ENCODE results near the gene ADD1. TPM values are rescaled to one million over a fixed set of nuclear protein-coding genes. Genes with fewer than 3 reads are reported as not detected.

Gene ADD1
- total RNA-seq, 2 donors from 2014 or later, result 220 to 254 TPM

DNA sequence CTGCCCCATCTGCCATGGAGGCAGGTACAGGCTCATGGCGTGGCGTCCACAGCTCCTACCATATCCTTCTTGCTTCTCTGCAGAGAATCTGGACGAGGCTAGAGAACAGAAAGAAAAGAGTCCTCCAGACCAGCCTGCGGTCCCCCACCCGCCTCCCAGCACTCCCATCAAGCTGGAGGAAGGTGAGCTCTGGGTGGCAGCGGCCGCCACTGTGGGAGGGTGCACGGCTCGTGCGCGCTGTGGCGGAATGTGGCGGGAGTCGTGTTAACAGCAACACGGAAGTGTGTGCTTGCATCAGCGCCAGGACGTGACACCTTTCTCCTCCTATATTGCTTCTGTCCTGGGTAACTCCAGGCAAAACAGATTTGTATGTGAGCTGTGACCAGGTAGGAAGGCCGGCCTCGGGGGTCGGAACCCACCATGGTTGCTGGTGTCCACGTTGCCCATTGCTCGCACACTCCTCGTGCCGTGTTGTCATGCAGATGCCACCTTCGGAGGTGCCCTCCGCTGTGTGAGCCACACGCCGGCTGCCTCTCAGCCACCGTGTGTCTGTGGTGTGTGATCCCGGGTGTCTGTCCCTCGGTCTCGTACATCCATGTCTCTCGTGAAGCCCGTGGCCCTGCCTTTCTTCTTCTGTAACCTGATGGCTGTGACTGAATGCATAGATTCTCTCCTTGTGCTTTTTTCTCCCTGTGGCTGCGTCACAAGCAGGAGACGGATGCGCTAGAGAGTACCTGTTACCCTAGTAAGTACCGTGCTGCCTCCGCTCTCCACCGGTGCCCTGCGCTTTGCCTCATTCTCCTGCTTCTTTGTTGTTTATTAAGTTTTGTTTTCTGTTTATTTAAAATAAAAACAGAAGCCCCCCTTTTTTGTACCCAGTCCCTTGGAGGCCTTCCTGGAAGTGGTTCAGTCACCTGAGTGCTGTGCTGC is 82.6 kb downstream of the ADD1 start:
- Mint-ChIP-seq H3K36me3 (ENCODE audit: low read depth) (peaks cover 80% of the 10 kb centered on the region), H3K4me1 (peaks cover 16% of the 10 kb centered on the region), H3K9me3 (no peaks in the 10 kb centered on the region), H3K27me3 (no peaks in the 10 kb centered on the region), H3K4me3 (no peak overlapping the region), H3K27ac (peak overlapping the region; percentile 58)
- no peak for ATAC-seq (replicated peaks)

DNA sequence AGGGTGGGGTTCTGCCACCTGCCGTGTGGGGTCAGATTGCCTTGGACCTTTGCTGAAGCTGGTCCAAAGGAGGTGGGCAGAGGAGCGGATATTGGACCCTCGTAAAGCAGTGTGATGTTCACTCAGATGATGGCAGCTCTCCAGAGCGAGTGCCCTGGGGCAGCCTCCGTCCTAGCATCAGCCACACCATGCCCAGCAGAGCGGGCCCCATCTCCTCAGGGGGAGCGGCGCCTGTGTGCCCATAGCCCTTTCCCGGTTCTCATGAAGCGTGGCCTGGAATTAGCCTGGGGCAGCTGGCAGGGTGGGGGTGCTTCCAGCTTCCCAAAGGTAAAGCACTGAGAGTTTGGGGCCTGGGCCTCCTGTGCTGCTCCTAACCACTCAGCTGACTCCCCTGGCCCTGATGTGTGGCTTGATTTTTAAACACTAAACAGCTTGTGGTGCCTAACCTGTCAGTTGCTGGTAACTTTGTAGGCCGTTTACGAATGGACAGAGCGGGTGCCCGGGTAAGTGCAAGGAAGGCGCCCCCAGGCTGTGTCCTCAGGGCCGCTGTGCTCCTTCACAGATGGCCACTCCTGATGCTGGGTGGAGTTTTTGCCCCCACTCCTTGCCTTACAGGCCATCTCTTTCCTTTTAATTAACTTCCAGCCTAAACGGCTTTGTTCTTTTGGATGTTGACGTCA is 83.5 kb downstream of the ADD1 start:
- Mint-ChIP-seq H3K27ac (peak overlapping the region; percentile 73), H3K36me3 (ENCODE audit: low read depth) (peaks cover 80% of the 10 kb centered on the region), H3K9me3 (no peaks in the 10 kb centered on the region), H3K27me3 (no peaks in the 10 kb centered on the region), H3K4me3 (no peak overlapping the region), H3K4me1 (peaks cover 8% of the 10 kb centered on the region)
- no peak for ATAC-seq (replicated peaks)

DNA sequence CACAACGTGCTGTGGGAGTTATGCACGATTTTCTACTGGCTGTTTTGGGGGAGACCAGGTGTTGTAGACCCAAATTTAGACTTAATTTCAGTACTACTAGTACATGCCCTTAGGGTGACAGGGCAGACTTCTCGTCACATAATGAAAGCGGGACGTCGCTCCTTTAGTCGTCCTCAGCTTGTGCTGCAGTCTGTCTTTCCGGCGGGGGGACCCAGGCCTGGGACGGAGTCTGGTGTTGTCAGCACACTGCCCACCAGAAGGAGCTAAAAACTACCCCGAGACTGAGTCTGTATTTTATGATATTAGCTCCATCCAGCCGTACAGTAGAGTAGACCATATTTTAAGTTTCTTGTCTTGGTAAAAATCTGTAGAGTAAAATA is 84.0 kb downstream of the ADD1 start:
- no peaks in the 10 kb centered on the region for H3K9me3 Mint-ChIP-seq
- H3K27ac Mint-ChIP-seq, result peak overlapping the region; percentile 73
- ATAC-seq (replicated peaks), result no peak
- H3K36me3 Mint-ChIP-seq (ENCODE audit: low read depth), result peaks cover 81% of the 10 kb centered on the region
- H3K27me3 Mint-ChIP-seq, result no peaks in the 10 kb centered on the region
- H3K4me1 Mint-ChIP-seq, result peaks cover 5% of the 10 kb centered on the region
- H3K4me3 Mint-ChIP-seq, result no peak overlapping the region

GRCh38 chr4:2928242-2929176 is 84.9 kb downstream of the ADD1 start:
- Mint-ChIP-seq H3K9me3 (no peaks in the 10 kb centered on the region), H3K4me1 (peaks cover 2% of the 10 kb centered on the region), H3K4me3 (no peak overlapping the region), H3K27ac (peak overlapping the region; percentile 76), H3K36me3 (ENCODE audit: low read depth) (peaks cover 84% of the 10 kb centered on the region), H3K27me3 (no peaks in the 10 kb centered on the region)
- no peak for ATAC-seq (replicated peaks)

GRCh38 chr4:2929469-2929868 is 85.8 kb downstream of the ADD1 start:
- Mint-ChIP-seq H3K27ac (peak overlapping the region; percentile 76), H3K4me1 (no peaks in the 10 kb centered on the region), H3K27me3 (no peaks in the 10 kb centered on the region), H3K4me3 (no peak overlapping the region), H3K36me3 (ENCODE audit: low read depth) (peaks cover 82% of the 10 kb centered on the region), H3K9me3 (no peaks in the 10 kb centered on the region)
- ATAC-seq (replicated peaks), result no peak

- H3K4me3 Mint-ChIP-seq, result peak overlapping the region; percentile 100
- peaks cover 82% of the 10 kb centered on the region for H3K36me3 Mint-ChIP-seq (ENCODE audit: low read depth)
These were observed 86.6 kb downstream of the ADD1 start for GRCh38 chr4:2930135-2930757.

DNA sequence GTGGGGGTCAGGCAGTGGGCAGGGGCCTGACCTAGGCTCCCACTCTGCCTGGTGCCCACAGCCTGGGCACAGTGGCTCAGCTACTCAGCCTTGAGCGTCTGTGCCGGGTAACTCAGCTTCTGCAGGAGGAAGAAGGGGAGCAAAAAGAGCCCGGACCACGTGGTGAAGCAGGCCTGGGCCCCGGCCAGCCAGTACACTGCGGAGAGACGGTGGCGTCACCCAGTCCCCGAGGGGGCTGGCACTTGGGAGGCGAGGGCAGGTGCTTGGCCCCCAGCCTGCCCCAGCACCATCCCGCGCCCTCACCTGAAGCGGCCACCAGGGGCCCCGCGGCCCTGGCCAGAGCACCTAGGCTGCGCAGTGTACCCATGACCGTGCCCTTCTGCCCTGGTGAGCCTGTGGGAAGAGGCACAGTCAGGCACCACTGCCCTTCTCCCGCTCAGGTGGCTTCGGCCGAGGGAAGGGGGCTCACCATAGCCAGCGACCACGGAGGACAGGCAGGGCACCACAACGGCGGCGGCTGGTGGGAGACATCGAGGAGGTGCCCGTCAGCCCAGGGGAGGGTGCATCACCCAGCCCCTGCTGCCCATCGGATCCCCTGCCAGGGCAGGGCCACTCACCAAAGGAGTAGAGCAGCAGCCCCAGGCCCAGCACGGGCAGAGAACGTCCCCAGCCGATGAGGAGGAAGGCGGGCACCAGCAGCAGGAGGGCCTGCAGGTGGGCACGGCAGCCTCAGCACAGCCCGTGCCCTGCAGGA is 87.3 kb downstream of the ADD1 start:
- H3K4me3 Mint-ChIP-seq, result peak overlapping the region; percentile 100
- peaks cover 89% of the 10 kb centered on the region for H3K36me3 Mint-ChIP-seq (ENCODE audit: low read depth)
- H3K27ac Mint-ChIP-seq, result peak overlapping the region; percentile 99
- ATAC-seq (replicated peaks), result no peak
- no peaks in the 10 kb centered on the region for H3K9me3 Mint-ChIP-seq
- no peaks in the 10 kb centered on the region for H3K4me1 Mint-ChIP-seq
- H3K27me3 Mint-ChIP-seq, result no peaks in the 10 kb centered on the region

More at GRCh38 chr4:2930135-2930757, 86.6 kb downstream of the ADD1 start:
- no peak for ATAC-seq (replicated peaks)
- H3K9me3 Mint-ChIP-seq, result no peaks in the 10 kb centered on the region
- no peaks in the 10 kb centered on the region for H3K4me1 Mint-ChIP-seq
- H3K27me3 Mint-ChIP-seq, result no peaks in the 10 kb centered on the region
- peak overlapping the region; percentile 76 for H3K27ac Mint-ChIP-seq

- ATAC-seq (replicated peaks), result peak; percentile 5
- H3K27me3 Mint-ChIP-seq, result no peaks in the 10 kb centered on the region
- peak overlapping the region; percentile 100 for H3K4me3 Mint-ChIP-seq
- peaks cover 92% of the 10 kb centered on the region for H3K36me3 Mint-ChIP-seq (ENCODE audit: low read depth)
- no peaks in the 10 kb centered on the region for H3K9me3 Mint-ChIP-seq
- H3K27ac Mint-ChIP-seq, result peak overlapping the region; percentile 99
- H3K4me1 Mint-ChIP-seq, result peaks cover 1% of the 10 kb centered on the region
These were observed 88.1 kb downstream of the ADD1 start for GRCh38 chr4:2931512-2932301.

DNA sequence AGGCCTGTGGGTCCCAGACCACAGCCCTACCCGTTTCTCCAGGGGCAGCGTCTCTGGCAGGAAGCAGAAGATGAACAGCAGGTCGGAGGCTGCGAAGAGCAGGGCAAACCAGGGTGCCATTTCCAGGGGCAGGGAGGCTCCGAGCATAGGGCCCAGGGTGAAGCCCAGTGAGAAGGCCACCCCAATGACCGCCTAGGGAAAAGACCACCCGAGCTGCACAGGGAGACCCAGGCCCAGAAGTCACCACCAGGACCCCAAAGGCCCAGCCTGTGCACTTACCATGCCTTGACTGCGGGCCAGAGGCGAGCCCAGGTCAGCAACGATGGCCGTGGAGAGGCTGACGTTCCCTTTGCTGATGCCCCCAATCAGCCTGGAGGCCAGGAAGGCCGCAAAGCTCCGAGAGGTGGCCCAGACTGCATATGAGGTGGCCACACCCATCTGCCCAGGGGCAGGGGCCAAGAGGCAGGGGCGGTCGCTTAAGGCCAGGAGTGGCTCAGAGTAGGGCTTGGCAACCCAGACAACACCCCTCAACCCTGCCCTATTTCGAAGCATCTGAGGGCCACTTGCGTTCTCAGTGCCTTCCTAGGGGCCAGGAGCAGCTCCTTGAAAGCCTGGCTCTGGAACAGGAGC is 88.8 kb downstream of the ADD1 start:
- peaks cover 7% of the 10 kb centered on the region for H3K4me1 Mint-ChIP-seq
- no peaks in the 10 kb centered on the region for H3K9me3 Mint-ChIP-seq
- peak overlapping the region; percentile 100 for H3K4me3 Mint-ChIP-seq
- peak overlapping the region; percentile 99 for H3K27ac Mint-ChIP-seq
- peaks cover 93% of the 10 kb centered on the region for H3K36me3 Mint-ChIP-seq (ENCODE audit: low read depth)
- H3K27me3 Mint-ChIP-seq, result no peaks in the 10 kb centered on the region
- ATAC-seq (replicated peaks), result no peak

DNA sequence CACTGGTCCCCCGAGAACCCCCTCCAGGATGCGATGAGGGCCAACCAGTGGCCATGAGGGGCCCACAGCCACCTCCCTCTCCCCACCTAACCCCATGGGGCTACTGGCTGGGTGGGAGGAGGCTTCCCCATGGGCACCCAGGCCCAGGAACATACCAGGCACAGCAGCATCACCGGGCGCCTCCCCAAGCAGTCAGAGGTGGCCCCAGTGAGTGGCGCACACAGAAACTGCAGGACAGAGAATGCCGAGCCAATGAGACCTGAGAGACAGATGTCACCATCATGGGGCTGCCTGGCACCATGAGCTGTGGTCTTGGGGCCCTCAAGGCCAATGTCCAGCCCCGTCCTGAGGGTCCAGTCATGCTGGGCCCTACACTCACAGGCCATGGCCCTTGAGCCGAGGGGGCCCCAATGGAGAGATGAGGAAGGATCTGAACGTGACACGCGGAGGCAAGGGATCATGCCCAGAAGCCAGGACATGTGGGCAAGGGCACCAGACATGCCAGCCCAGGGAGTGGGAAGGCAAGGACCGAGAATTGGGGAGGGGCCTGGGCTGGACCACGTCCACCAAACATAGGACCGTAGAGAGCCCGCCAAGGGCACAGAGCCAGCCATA is 89.4 kb downstream of the ADD1 start:
- Mint-ChIP-seq H3K4me3 (peak overlapping the region; percentile 100), H3K4me1 (peaks cover 7% of the 10 kb centered on the region), H3K36me3 (ENCODE audit: low read depth) (peaks cover 93% of the 10 kb centered on the region), H3K27ac (peak overlapping the region; percentile 99), H3K27me3 (no peaks in the 10 kb centered on the region), H3K9me3 (no peaks in the 10 kb centered on the region)
- no peak for ATAC-seq (replicated peaks)

- Mint-ChIP-seq H3K27ac (peak overlapping the region; percentile 99), H3K9me3 (no peaks in the 10 kb centered on the region), H3K4me1 (peaks cover 7% of the 10 kb centered on the region), H3K27me3 (no peaks in the 10 kb centered on the region), H3K36me3 (ENCODE audit: low read depth) (peaks cover 93% of the 10 kb centered on the region), H3K4me3 (peak overlapping the region; percentile 100)
- ATAC-seq (replicated peaks), result no peak
These were observed 90.0 kb downstream of the ADD1 start for GRCh38 chr4:2933566-2934076.
